Measurements from ENCODE around the gene ANGPTL2.
A peak's percentile ranks its signal among the peaks of the same experiment; 100 is the strongest.

The ANGPTL2 gene

DNA sequence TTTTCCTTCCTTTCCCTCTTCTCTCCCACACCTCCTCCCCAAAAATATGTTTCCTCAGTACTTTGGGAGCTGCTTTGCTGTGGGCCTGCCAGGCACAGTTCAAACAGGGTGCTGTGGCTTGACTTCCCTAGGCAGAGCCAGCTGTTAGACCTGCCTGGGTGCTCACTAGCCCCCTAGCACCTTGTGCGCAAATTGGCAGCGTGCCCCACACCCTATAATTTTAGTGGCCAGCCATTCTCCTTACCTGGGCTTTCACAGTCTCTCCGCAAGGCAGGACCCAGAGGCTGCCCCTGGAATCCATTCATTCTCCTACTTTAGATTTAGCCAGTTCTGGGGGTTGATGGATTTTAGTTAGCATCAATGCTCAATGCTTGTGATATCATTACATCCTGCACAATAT, 72.3 kb downstream of the ANGPTL2 start:
- Histone ChIP-seq H3K36me3 (no peaks in the 10 kb centered on the region), H3K27me3 (no peaks in the 10 kb centered on the region), H3K4me1 (peaks cover 18 to 40% (median 28%) of the 10 kb centered on the region in 10 experiments), H3K27ac (peak overlapping the region in 8 of 11 experiments; percentile 13 to 64 (median 50); a peak in 9 of 22 replicates), H3K4me2 (peak overlapping the region in 8 of 11 experiments; percentile 62 to 85 (median 74); a peak in 14 of 22 replicates), H3K4me3 (no peak overlapping the region), H3K9ac (no peak overlapping the region), H4K20me1 (no peaks in the 10 kb centered on the region), H3K9me3 (replicated peaks in 1 of 11) (no peaks in the 10 kb centered on the region)
- no peak for TF ChIP-seq Cebpa-rat (IDR thresholded peaks at IDR 0.05)

DNA sequence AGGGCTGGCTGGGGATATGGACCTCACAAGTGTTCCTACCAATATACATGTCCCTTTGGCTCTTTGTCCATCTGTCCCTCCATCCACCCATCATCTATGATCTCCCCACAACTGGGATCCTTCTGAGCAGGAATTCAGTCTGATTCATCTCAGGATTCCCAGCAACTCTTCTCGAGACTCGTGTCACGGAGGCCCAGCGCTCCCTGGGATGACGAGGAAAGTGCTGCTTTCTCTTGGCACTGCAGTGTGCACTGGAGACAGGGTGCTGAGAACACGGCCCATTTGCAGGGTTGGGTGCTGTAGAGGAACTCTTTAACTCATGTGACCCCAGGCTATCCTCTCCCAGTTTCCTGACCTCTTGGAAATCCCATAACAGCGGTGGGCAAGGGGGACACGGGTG, 72.9 kb downstream of the ANGPTL2 start:
- no peaks in the 10 kb centered on the region for H3K27me3 ChIP-seq
- peaks cover 18 to 40% (median 28%) of the 10 kb centered on the region in 10 experiments for H3K4me1 ChIP-seq
- no peaks in the 10 kb centered on the region for H3K36me3 ChIP-seq
- H4K20me1 ChIP-seq: no peaks in the 10 kb centered on the region
- peak overlapping the region; percentile 60 to 85 (median 71) for H3K4me2 ChIP-seq
- H3K27ac ChIP-seq: peak overlapping the region in 9 of 11 experiments; percentile 13 to 64 (median 49); a peak in 15 of 22 replicates
- H3K9ac ChIP-seq: no peak overlapping the region
- H3K9me3 ChIP-seq (replicated peaks in 1 of 11): no peaks in the 10 kb centered on the region
- TF ChIP-seq Cebpa-rat (IDR thresholded peaks at IDR 0.05): no peak
- H3K4me3 ChIP-seq: no peak overlapping the region

DNA sequence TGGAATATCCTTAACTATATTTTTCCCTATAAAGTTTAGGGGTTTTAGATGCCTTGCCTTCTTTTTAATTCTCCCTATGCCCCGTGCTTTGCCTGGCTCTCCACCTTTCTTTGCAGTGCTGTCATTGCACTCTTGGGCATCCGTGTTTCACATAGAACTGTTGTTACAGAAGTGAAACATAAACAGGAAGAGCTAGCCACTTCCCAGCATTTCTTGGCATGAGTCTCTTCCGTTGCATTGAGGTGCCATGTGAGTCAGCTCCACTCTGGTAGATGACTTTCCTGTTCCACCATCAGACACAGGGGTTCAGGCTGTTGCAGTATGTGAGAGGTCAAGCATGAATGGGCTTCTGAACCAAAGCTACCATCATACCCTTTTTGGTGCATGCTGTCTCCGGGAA, 73.4 kb downstream of the ANGPTL2 start:
- H3K9me3 ChIP-seq (replicated peaks in 1 of 11): no peaks in the 10 kb centered on the region
- peak overlapping the region in 2 of 11 experiments; percentile 6 to 43; a peak in 3 of 22 replicates for H3K9ac ChIP-seq
- peak overlapping the region in 8 of 11 experiments; percentile 32 to 64 (median 58); a peak in 16 of 22 replicates for H3K27ac ChIP-seq
- peaks cover 18 to 40% (median 28%) of the 10 kb centered on the region in 10 experiments for H3K4me1 ChIP-seq
- H3K4me3 ChIP-seq: peak overlapping the region in 4 of 10 experiments; percentile 4 to 49 (median 34); a peak in 6 of 20 replicates
- H3K27me3 ChIP-seq: no peaks in the 10 kb centered on the region
- H3K36me3 ChIP-seq: no peaks in the 10 kb centered on the region
- H4K20me1 ChIP-seq: no peaks in the 10 kb centered on the region
- H3K4me2 ChIP-seq: peak overlapping the region; percentile 60 to 85 (median 71)
- TF ChIP-seq Cebpa-rat (IDR thresholded peaks at IDR 0.05): no peak

- Histone ChIP-seq H3K9me3 (replicated peaks in 1 of 11) (no peaks in the 10 kb centered on the region), H3K27ac (peak overlapping the region in 9 of 11 experiments; percentile 3 to 64 (median 49); a peak in 11 of 22 replicates), H3K4me2 (peak overlapping the region; percentile 60 to 85 (median 71))
These were observed 74.5 kb downstream of the ANGPTL2 start for GRCh38 chr9:127047971-127048370.

GRCh38 chr9:127045148-127045547, 77.3 kb downstream of the ANGPTL2 start:
- H3K36me3 ChIP-seq: no peaks in the 10 kb centered on the region
- H3K4me3 ChIP-seq: no peak overlapping the region
- H3K9ac ChIP-seq: no peak overlapping the region
- no peaks in the 10 kb centered on the region for H3K27me3 ChIP-seq
- no peak overlapping the region for H3K4me2 ChIP-seq
- TF ChIP-seq Cebpa-rat (IDR thresholded peaks at IDR 0.05): no peak
- H3K27ac ChIP-seq: no peak overlapping the region
- peaks cover 18 to 24% (median 22%) of the 10 kb centered on the region in 10 experiments for H3K4me1 ChIP-seq
- no peaks in the 10 kb centered on the region for H3K9me3 ChIP-seq (replicated peaks in 1 of 11)
- H4K20me1 ChIP-seq: no peaks in the 10 kb centered on the region

More at GRCh38 chr9:127047971-127048370, 74.5 kb downstream of the ANGPTL2 start:
- no peak overlapping the region for H3K4me3 ChIP-seq
- no peaks in the 10 kb centered on the region for H3K36me3 ChIP-seq
- H4K20me1 ChIP-seq: no peaks in the 10 kb centered on the region
- TF ChIP-seq Cebpa-rat (IDR thresholded peaks at IDR 0.05): no peak
- H3K4me1 ChIP-seq: peaks cover 18 to 40% (median 28%) of the 10 kb centered on the region in 10 experiments
- H3K27me3 ChIP-seq: no peaks in the 10 kb centered on the region
- H3K9ac ChIP-seq: no peak overlapping the region; a peak in 1 of 22 replicates

GRCh38 chr9:127039492-127039891, 82.9 kb downstream of the ANGPTL2 start:
- Histone ChIP-seq H3K4me3 (no peak overlapping the region), H3K27me3 (no peaks in the 10 kb centered on the region), H3K9ac (no peak overlapping the region), H3K4me1 (peaks cover 0 to 11% (median 0%) of the 10 kb centered on the region in 10 experiments; a peak in 2 of 20 replicates), H3K4me2 (no peak overlapping the region), H3K36me3 (no peaks in the 10 kb centered on the region), H3K9me3 (replicated peaks in 1 of 11) (no peaks in the 10 kb centered on the region), H4K20me1 (no peaks in the 10 kb centered on the region), H3K27ac (no peak overlapping the region)
- no peak for TF ChIP-seq Cebpa-rat (IDR thresholded peaks at IDR 0.05)

- no peaks in the 10 kb centered on the region for H3K27me3 ChIP-seq
These were observed 83.9 kb downstream of the ANGPTL2 start for GRCh38 chr9:127038531-127038930.

More at GRCh38 chr9:127038531-127038930, 83.9 kb downstream of the ANGPTL2 start:
- H3K36me3 ChIP-seq: no peaks in the 10 kb centered on the region
- H3K4me2 ChIP-seq: peak overlapping the region in 1 of 11 experiments; percentile 23; a peak in 1 of 22 replicates
- peaks cover 0 to 11% (median 0%) of the 10 kb centered on the region in 10 experiments; a peak in 2 of 20 replicates for H3K4me1 ChIP-seq
- H4K20me1 ChIP-seq: no peaks in the 10 kb centered on the region
- H3K9me3 ChIP-seq (replicated peaks in 1 of 11): no peaks in the 10 kb centered on the region
- no peak overlapping the region for H3K27ac ChIP-seq
- no peak overlapping the region for H3K4me3 ChIP-seq
- no peak for TF ChIP-seq Cebpa-rat (IDR thresholded peaks at IDR 0.05)
- H3K9ac ChIP-seq: no peak overlapping the region

All from BLaER1 treated with 17β-estradiol and CSF1 and Interleukin-3, amounts not matched to agents 10 nM and 100 nM (cell line).